Keratinocyte (primary cell): Measurements from ENCODE around the gene PRKCH.

ENCODE experiments used
- CTCF ChIP-seq, 3 experiments: IDR thresholded peaks in 1 of 3; conservative IDR thresholded peaks in 1 of 3; optimal IDR thresholded peaks in 1 of 3; 2 replicates in 2 of 3; 3 replicates in 1 of 3; pipeline versions ENCODE3 to v1.5.1; 2011; ENCODE audit warnings: low read length in 3 of 3, mild to moderate bottlenecking in 3 of 3, moderate library complexity in 2 of 3, control low read depth in 1 of 3, inconsistent platforms in 1 of 3; ENCODE audit not compliant: insufficient read depth in 2 of 3; ENCODE audit errors: extremely low read depth in 1 of 3
- EZH2 ChIP-seq: IDR thresholded peaks from one replicate; pipeline ENCODE4 v1.6.1; 2012; ENCODE audit warnings: inconsistent platforms, mild to moderate bottlenecking, low read length, moderate library complexity

GRCh38 chr14:61421212-61421923 lies 100.0 kb downstream of the PRKCH start:
- no peak for TF ChIP-seq CTCF (optimal IDR thresholded peaks at IDR 0.05 in 1 of 3, IDR thresholded peaks at IDR 0.05 in 1 of 3, conservative IDR thresholded peaks at IDR 0.05 in 1 of 3; ENCODE audit: extremely low read depth in 1 of 3, insufficient read depth in 2 of 3, low read length in 3 of 3)
- TF ChIP-seq EZH2: no peak
